ENCODE measurements around the gene P2RY12. TPM values are rescaled to one million over a fixed set of nuclear protein-coding genes. Genes with fewer than 3 reads are reported as not detected.

P2RY12 gene
- total and polyA plus RNA-seq, 12 donors, result 0.37 to 13.2 (median 2.6) TPM

- no peaks in the 10 kb centered on the region for H3K9me3 ChIP-seq (replicated peaks in 1 of 3)
- DNase-seq, result no peak
- H3K27me3 ChIP-seq, result no peaks in the 10 kb centered on the region
- intact Hi-C loops (cut with DNase I), result no loop called here
- no peak for TF ChIP-seq POLR2A (IDR thresholded peaks at IDR 0.05)
- TF ChIP-seq CTCF (IDR thresholded peaks at IDR 0.05), result no peak
- no peak overlapping the region for H3K4me3 ChIP-seq
- H3K36me3 ChIP-seq (replicated peaks in 1 of 2), result no peaks in the 10 kb centered on the region
- no peak overlapping the region for H3K27ac ChIP-seq
- WGBS, 4 donors, result 77 to 82% (median 77%) methylated on average over 4 of the region's 4 CpGs
- H3K4me1 ChIP-seq (replicated peaks in 1 of 2), result no peaks in the 10 kb centered on the region
Observed at GRCh38 chr3:151351648-151352047, 32.9 kb downstream of the P2RY12 start.

- WGBS, 4 donors, result 84 to 94% (median 90%) methylated on average over 1 of the region's 1 CpG
- DNase-seq, result no peak
Observed at GRCh38 chr3:151351219-151351618, 33.3 kb downstream of the P2RY12 start.

GRCh38 chr3:151350656-151351055, 33.9 kb downstream of the P2RY12 start:
- Histone ChIP-seq H3K9me3 (replicated peaks in 1 of 3) (no peaks in the 10 kb centered on the region), H3K4me1 (replicated peaks in 1 of 2) (peaks cover 6% of the 10 kb centered on the region in 2 donors), H3K36me3 (replicated peaks in 1 of 2) (no peaks in the 10 kb centered on the region), H3K27me3 (no peaks in the 10 kb centered on the region), H3K27ac (no peak overlapping the region), H3K4me3 (no peak overlapping the region)
- 52 to 75% (median 58%) methylated on average over 1 of the region's 1 CpG for WGBS, 4 donors
- no peak for DNase-seq
- intact Hi-C loops (cut with DNase I), result no loop called here
- TF ChIP-seq POLR2A (IDR thresholded peaks at IDR 0.05) (no peak), CTCF (IDR thresholded peaks at IDR 0.05) (no peak)

More at GRCh38 chr3:151351219-151351618, 33.3 kb downstream of the P2RY12 start:
- intact Hi-C loops (cut with DNase I), result no loop called here
- H3K36me3 ChIP-seq (replicated peaks in 1 of 2), result no peaks in the 10 kb centered on the region
- H3K27me3 ChIP-seq, result no peaks in the 10 kb centered on the region
- TF ChIP-seq CTCF (IDR thresholded peaks at IDR 0.05) (no peak), POLR2A (IDR thresholded peaks at IDR 0.05) (no peak)
- no peaks in the 10 kb centered on the region for H3K9me3 ChIP-seq (replicated peaks in 1 of 3)
- peaks cover under 1% of the 10 kb centered on the region in 2 donors for H3K4me1 ChIP-seq (replicated peaks in 1 of 2)
- no peak overlapping the region for H3K4me3 ChIP-seq
- no peak overlapping the region for H3K27ac ChIP-seq

- Histone ChIP-seq H3K27ac (no peak overlapping the region), H3K9me3 (replicated peaks in 1 of 3) (no peaks in the 10 kb centered on the region), H3K4me1 (replicated peaks in 1 of 2) (peaks cover 11% of the 10 kb centered on the region in 2 donors), H3K27me3 (no peaks in the 10 kb centered on the region), H3K36me3 (replicated peaks in 1 of 2) (no peaks in the 10 kb centered on the region), H3K4me3 (no peak overlapping the region)
- intact Hi-C loops (cut with DNase I), result no loop called here
- TF ChIP-seq CTCF (IDR thresholded peaks at IDR 0.05) (no peak), POLR2A (IDR thresholded peaks at IDR 0.05) (no peak)
- 71 to 81% (median 76%) methylated on average over 6 of the region's 6 CpGs for whole genome bisulfite sequencing, 4 donors
- peak in 6 of 7 donors; percentile 18 to 57 (median 32) for DNase-seq
Observed at GRCh38 chr3:151347432-151347831, 37.1 kb downstream of the P2RY12 start.
